H54 (cell line): ENCODE data around the gene TSPYL2.

Source experiments
- DNase-seq: peaks from one replicate; pipeline ENCODE4 v3.0.0; 2011; ENCODE audit warnings: low spot score, mixed read lengths; ENCODE audit not compliant: insufficient read length
- FAIRE-seq: peaks from 3 replicates; lab custom pipeline; 2011; peaks lifted over from hg19 to GRCh38; lab: Jason Lieb, UNC
- POLR2A ChIP-seq: IDR thresholded peaks from 2 replicates; pipeline ENCODE4 v1.6.1; 2011; ENCODE audit warnings: low read depth, mild to moderate bottlenecking, low read length

TSPYL2 gene

GRCh38 chrX:53072418-53073114 is 9.6 kb upstream of the TSPYL2 start:
- no peak for DNase-seq
- no peak for TF ChIP-seq POLR2A
- no peak for FAIRE-seq

DNA sequence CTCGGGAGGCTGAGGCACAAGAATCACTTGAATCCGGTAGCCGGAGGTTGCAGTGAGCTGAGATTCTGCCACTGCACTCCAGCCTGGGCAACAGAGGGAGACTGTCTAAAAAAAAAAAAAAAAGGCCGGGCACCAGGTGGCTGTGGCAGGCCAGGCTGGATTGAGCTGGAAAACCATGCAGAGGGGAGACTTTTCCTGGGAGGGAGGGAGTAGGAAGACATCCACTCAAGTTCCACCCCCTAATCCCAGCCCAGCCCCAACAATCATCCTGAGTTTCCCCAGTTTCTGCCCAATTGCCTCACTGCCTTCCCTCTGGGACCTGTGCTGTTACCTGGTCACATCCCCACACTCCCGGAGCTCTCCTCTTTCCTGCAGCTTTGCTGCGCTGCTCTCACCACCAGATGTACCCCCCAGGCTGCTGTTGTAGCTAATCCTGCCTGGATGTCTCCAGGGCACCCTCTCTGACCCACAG is 9.0 kb upstream of the TSPYL2 start:
- FAIRE-seq = no peak

DNA sequence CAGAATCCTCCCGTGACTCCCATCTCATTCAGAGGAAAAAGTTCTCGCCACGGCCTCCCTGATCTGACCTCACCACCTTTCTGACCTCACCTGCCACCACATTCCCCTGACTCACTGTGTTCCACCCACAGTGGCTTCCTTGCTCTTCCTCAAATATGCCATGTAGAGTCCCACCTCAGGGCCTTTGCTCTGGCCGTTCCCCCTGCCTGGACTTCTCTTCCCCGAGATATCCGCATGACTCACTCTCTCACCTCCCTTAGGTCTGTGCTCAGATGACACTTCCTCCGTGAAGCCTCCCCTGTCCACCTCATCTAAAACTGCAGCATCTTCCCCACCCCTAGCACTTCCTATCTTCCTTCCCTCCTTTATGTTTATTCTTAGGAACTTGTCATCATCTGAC is 7.2 kb upstream of the TSPYL2 start:
- no peak for FAIRE-seq
- no peak for DNase-seq
- no peak for TF ChIP-seq POLR2A

More for the DNA sequence above, 9.0 kb upstream of the TSPYL2 start:
- no peak for TF ChIP-seq POLR2A
- no peak for DNase-seq

DNA sequence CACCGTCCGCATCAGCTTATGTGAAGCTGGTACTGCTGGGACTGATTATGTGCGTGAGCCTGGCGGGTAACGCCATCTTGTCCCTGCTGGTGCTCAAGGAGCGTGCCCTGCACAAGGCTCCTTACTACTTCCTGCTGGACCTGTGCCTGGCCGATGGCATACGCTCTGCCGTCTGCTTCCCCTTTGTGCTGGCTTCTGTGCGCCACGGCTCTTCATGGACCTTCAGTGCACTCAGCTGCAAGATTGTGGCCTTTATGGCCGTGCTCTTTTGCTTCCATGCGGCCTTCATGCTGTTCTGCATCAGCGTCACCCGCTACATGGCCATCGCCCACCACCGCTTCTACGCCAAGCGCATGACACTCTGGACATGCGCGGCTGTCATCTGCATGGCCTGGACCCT is 5.5 kb upstream of the TSPYL2 start:
- FAIRE-seq (no peak), DNase-seq (no peak)
- TF ChIP-seq POLR2A = no peak

DNA sequence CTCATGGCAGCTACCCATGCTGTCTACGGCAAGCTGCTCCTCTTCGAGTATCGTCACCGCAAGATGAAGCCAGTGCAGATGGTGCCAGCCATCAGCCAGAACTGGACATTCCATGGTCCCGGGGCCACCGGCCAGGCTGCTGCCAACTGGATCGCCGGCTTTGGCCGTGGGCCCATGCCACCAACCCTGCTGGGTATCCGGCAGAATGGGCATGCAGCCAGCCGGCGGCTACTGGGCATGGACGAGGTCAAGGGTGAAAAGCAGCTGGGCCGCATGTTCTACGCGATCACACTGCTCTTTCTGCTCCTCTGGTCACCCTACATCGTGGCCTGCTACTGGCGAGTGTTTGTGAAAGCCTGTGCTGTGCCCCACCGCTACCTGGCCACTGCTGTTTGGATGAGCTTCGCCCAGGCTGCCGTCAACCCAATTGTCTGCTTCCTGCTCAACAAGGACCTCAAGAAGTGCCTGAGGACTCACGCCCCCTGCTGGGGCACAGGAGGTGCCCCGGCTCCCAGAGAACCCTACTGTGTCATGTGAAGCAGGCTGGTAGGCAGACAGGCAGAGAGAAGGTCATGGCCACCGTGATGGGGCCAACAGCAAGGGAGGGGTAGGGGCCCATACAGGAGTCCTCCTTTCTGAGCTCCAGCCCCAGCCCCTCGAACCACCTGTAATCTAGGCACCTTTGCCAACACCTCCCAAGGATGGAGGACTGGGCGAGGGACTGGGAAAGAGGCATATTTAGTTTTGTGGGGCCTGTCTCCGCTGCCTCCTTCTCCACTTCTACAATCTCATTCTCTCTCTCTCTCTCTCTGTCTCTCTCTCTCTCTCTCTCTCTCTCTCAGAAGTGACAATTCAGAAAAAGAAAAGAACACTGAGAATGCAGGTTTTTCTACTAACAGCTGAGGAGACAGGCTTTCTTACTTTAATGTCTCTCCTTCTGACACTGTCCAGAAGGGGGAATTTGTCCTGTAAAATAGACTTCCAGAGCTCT is 4.7 kb upstream of the TSPYL2 start:
- no peak for TF ChIP-seq POLR2A
- DNase-seq = no peak
- no peak for FAIRE-seq

DNA sequence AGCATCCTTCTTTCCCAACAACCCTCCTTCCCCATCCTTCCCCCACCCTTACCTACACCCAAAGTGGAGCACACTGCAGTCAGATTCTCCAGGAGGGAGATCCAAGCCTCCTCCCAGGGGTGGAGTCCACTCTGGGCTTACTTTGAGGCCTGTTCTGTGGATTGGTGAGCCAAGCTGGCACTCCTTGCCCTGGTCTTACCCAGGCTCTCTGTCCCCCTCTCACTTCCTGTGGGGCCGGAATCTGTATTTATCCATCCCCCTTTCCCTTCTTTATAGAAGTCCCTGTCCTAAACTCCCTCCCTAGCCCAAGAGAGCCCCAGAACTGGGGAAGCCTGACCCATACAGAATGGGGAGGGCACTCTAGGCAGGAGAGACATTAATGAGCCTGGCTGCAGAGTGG is 3.2 kb upstream of the TSPYL2 start:
- TF ChIP-seq POLR2A = no peak
- FAIRE-seq = no peak
- DNase-seq = no peak

- no peak for TF ChIP-seq POLR2A
- DNase-seq (no peak), FAIRE-seq (no peak)
These were observed 1.3 kb upstream of the TSPYL2 start for GRCh38 chrX:53080628-53081580.

DNA sequence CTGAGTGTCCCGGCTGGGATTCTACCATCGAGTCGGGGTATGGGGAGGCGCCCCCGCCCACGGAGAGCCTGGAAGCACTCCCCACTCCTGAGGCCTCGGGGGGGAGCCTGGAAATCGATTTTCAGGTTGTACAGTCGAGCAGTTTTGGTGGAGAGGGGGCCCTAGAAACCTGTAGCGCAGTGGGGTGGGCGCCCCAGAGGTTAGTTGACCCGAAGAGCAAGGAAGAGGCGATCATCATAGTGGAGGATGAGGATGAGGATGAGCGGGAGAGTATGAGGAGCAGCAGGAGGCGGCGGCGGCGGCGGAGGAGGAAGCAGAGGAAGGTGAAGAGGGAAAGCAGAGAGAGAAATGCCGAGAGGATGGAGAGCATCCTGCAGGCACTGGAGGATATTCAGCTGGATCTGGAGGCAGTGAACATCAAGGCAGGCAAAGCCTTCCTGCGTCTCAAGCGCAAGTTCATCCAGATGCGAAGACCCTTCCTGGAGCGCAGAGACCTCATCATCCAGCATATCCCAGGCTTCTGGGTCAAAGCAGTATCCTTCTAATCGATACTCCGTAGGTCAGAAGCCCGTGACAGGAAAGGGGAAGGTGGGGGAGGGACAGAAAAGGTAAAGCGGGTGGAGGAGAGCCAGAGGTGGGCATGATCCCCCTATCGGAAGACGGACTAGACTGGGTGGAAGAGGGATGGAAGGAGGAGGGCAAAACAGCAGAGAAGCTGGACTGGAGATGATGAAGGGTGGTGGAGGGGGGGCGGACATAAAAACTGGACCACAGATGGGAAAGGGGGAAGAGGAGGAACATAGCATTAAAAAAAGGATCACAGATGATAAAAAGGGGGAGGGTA is 828 bp downstream of the TSPYL2 start:
- TF ChIP-seq POLR2A = no peak
- DNase-seq = no peak
- no peak for FAIRE-seq

GRCh38 chrX:53084043-53084570 is 1.9 kb downstream of the TSPYL2 start:
- DNase-seq (no peak), FAIRE-seq (no peak)
- no peak for TF ChIP-seq POLR2A

GRCh38 chrX:53084863-53085262 is 2.7 kb downstream of the TSPYL2 start:
- DNase-seq (no peak), FAIRE-seq (no peak)
- no peak for TF ChIP-seq POLR2A

DNA sequence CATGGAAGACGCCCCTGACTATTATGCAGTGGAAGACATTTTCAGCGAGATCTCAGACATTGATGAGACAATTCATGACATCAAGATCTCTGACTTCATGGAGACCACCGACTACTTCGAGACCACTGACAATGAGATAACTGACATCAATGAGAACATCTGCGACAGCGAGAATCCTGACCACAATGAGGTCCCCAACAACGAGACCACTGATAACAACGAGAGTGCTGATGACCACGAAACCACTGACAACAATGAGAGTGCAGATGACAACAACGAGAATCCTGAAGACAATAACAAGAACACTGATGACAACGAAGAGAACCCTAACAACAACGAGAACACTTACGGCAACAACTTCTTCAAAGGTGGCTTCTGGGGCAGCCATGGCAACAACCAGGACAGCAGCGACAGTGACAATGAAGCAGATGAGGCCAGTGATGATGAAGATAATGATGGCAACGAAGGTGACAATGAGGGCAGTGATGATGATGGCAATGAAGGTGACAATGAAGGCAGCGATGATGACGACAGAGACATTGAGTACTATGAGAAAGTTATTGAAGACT is 3.6 kb downstream of the TSPYL2 start:
- no peak for TF ChIP-seq POLR2A
- DNase-seq (no peak), FAIRE-seq (no peak)

DNA sequence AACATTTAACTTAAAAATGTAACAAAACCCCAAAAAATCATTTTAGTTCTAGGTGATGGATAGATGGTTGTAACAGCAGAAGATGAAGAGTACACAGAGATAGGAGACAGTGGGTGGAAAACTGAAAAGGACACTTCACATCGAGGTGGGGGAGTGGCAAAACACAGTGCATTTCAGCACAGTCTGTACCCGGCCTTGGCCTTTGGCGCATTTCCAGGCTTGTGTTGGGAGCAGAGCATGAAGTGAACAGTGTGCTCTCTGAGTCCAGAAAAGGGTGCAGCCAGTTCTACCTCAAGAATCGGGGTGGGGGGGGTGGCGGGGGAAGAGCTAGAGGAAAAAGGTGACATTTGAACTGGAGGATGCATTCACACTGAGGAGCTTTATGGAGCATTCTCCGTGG is 4.3 kb downstream of the TSPYL2 start:
- no peak for TF ChIP-seq POLR2A
- DNase-seq (no peak), FAIRE-seq (no peak)
